Stimulated activated CD8-positive, alpha-beta memory T cell treated with anti-CD3 and anti-CD28 coated beads, Interleukin-7, amount 100 ng/mL, for 1 hour (primary cell): Measurements from ENCODE around the gene EYS.

Experiments used
- DNase-seq, 2 donors: peaks; one replicate each; pipeline ENCODE4 v3.0.0-alpha.2; 2020; ENCODE audit warnings: low read depth in 2 of 2

Gene EYS

DNA sequence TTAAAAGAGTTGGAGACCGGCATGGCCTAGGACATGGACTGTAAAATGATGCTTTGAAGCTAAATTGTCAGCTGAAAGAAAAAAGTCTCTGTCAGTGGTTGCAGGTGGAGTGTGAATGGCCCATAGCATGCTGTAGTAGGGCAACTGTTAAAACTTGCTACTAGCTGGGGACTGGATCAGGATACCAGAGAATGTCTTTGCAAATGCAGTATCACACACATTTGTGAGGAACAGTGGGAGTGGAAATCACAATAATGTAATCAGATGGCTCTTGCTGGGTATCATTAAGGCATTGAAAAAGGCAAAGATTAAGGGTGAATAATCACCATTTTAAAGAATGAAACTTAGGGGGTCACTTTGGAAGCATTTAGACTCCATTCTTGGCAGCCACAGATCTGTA lies 737.9 kb downstream of the EYS start:
- no peak for DNase-seq

DNA sequence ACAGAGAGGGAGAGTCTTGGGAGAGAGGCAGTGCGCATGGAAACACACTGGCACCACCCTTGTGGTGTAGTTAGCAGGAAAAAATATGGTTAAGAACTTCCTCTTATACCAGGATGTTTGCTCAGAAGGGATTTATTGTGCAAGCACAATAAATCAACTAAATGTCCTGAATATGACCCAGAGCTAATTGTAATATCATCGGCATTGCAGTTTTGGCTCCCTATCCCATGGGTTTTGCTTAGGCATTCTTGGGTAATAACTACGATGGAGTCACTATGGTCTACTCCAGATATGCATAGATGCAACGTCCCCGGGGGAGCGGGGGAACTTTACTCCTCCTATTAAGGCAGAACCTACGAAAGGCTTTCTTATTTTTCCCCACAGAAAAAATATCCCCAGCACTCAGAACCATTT lies 751.6 kb downstream of the EYS start:
- no peak for DNase-seq

DNA sequence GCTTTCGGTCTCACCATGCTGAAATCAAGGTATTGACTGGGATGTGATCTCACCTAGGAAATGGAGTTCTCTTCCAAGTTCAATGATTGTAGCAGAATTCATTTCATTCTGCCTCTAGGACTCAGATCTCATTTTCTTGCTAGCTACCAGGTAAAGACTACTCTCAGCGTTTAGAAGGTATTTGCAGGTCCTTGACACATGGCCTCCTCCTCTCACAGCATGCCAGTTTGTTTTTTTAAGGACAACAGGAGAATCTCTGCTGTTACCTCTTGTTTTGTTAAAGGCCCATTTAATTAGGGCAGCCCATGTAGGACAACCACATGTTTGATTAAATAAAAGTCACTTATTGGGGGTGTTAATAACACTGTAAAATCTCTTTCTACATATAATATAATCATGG lies 757.8 kb downstream of the EYS start:
- no peak for DNase-seq

DNA sequence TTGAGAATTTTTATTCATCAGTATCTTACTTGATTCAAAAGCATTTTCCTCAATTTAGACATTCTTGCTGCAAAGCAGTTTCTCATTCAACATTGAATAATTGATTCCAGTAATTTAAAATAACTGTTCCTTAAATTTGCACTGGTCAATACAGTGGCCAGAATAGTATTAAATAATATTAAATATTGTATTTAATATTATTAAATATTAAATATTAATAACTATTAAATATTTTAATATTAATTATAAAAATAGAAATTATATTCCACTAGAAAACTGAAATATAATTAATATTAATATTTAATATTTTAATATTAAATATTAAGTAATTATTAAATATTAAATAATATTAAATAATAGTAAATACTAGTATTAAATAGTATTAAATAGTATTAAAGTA lies 758.8 kb downstream of the EYS start:
- no peak for DNase-seq

DNA sequence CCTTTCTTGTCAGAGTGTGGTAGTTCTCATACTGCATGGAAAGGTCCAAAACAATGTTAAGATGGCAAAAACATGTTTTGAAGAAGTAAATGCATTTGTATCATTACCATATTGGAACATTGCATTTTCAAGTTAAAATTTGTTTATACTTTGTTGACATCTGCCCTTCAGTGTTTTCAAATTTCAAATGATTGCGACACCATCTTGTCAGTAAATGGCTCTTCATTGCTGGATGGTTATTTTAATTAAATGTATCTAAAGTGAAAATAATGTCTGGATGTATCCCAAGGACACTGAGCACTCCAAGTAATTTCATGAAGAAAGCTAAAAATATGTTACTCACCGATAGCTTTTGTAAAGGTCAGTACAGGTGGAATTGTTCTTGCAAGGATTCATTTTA lies 761.6 kb downstream of the EYS start:
- DNase-seq, result no peak

DNA sequence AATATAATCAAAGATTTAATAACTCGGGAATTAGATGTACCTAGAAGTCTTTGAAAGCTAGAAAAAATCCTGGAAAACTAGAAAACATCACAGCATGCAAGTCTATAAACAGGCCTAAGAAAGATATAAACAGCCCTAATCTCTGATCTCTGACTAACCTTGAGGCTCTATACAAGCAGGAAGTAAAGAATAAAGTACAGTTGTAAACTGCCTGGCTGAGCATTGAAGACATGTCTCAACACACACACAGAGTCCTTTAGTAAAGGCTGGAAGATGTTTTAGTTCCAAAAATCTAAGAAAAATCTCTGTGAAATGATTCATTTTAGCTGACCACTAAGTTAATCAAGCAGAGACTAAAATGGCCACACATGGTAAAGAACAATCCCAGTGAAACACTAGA lies 774.5 kb downstream of the EYS start:
- DNase-seq, result no peak

DNA sequence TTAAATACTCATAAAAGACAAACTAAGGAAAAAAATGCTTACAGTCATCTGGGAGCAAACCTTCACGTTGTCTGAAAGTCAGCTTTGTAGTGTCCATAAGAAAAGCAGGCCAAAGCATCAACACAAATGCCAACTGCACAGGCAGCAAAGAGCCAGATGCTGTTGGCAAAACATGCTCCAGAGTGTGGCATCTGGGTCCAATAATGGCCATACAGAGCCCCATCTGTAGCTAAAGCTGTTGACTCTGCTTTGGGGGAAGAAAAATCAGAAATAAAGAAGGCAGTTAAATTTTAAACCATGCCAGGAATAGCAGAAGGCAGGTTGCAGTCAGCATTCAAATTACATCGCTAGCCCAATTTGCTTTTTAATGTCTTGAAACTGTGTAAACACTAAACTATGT lies 776.3 kb downstream of the EYS start:
- no peak for DNase-seq

DNA sequence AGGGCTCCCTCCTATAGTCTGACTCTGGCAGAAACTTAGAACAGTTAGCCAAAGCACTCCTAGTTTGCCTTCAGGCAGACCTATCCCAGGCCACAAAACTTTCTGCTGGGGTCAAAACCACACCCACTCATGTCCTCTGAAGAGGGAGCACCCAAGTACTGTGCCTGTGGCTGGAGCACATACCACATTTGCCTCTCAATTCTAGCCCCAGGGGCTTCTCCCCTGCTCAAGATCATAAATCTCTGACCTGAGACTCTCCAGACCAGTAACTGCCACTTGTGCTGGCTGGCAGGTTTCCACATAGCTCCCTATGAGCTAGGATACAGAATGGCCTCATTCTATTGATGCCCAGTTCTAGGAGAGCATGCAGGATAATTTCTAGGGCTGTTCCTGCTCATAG lies 781.0 kb downstream of the EYS start:
- DNase-seq, result no peak

DNA sequence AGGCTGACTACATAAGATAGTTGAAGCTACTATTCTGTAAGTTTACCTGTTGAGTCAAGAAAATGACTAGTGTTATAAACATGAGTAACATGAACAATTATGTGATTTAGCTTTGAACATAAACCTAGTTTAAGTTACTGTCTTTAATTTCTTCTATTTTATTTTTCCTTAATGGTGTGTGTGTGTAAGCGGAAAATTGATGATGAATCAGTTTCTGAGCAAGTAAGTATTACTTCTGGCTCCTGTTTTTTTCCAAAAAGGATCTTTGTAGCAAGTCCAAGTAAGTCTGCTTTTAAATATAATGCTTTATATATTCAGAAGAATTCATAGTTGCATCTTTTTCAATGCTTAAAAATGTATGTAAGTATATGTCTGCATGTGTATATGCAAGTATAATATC lies 786.8 kb downstream of the EYS start:
- no peak for DNase-seq

DNA sequence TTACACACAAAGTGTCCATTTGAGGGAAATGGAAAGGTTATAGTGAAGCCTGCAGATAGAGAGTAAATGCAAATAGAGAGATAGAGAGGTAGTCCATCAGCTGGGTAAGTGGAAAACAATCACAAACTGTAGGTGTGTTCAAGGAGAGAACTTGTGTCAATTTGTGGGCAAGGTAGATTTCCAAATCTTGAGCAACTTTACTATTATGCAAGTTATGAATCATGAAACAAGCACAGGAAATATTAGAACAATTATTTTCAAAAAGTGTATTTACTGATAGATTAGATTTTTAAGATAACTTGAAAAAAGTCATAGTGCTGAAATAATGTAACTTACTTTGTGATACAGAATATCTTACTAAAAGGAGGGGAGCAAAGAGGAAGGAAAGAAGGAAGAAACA lies 792.9 kb downstream of the EYS start:
- DNase-seq, result no peak

DNA sequence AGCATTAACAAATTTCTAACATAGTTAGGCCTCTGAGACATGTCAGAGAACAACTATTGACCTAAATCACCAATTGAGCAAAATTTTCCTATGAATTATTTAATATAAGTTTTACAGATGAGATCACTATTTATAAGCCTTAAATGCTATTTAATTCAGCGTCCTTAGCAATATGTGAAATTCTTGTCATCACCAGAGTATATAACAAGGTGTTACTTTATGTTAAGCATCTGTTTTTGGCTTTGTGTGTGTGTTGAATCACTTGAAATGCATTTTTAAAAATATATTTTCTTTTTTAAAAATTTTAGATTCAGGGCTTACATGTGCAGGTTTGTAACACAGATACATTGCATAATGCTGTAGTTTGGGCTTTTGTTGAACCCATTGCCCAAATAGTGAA lies 794.1 kb downstream of the EYS start:
- no peak for DNase-seq

DNA sequence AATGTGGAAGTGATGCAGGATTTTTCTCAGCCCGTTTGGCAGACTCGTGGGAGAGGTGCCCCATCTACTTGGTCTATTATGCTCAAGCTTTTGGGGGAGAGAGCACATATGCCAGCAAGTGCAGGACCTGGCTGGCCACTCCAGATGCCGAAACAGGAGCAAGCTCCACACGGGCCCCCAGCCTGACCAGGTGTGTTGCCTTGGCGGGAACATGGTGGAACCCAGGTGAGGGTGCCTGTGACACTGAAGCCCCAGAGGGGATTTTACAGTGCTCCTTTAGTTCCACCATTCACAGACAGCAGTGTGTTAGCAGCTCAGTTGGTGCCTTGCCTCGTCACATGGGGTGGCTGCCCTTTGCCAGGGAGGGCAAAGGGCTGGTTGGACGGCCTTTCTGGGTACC lies 798.9 kb downstream of the EYS start:
- DNase-seq, result no peak

DNA sequence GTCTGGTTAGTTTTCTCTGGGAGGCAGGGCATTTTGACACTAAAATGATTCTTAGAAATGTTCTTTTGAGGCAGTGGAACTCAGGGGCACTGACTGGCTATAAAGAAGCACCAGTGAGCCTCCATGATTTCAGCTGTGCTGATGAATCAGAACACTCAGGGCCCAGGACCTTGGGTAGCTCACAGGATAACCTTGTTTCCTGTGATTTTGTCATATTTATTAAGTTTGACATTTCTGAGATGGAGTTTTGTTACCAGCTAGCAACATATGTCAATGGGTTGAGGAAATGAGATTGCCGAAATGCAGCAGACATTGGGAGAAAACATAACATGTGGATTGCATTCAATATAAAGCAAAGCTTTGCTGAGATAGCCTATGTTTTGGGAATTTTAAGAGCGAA lies 802.4 kb downstream of the EYS start:
- DNase-seq, result no peak

DNA sequence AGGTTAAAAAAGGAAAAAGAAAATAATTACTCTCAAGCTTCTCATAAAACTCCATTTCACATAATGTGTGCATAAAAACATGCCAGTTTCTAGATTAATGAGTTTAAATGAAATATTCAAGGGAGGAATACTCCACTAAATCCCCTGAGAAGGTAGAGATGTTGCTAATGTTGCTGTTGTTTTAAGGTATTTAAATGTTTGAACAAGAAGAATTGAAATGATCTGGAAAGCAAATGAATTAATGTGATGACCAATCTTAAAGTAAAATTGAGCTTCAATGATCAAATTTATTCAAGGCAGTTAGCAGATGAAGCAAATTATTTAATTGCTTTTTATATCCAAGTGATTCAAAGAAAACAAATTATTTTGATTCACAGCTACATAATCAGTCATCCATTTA lies 804.4 kb downstream of the EYS start:
- DNase-seq, result no peak

DNA sequence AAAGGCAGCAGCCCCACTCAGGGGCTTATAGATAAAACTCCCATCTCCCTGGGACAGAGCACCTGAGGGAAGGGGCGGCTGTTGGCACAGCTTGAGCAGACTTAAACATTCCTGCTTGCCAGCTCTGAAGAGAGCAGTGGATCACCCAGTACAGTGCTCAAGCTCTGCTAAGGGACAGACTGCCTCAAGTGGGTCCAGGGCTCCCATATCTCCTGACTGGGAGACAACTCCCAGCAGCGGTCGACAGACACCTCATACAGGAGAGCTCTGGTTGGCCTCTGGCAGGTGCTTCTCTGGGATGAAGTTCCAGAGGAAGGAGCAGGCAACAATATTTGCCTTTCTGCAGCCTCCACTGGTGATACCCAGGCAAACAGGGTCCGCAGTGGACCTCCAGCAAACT lies 810.1 kb downstream of the EYS start:
- DNase-seq, result no peak

DNA sequence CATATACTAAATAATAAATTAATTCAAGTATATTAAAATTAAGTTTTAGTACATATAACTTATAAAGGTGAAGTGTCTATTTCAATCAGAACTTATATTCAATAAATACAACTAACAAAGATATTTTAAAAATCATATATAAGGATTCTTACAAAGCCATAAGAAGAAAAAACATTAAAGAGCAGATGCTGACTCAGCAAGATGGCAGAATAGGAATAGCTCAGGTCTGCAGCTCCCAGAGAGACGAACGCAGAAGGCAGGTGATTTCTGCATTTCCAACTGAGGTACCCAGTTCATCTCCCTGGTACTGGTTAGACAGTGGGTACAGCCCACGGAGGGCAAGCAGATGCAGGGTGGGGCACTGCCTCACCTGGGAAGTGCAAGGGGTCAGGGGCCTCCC lies 811.1 kb downstream of the EYS start:
- no peak for DNase-seq

DNA sequence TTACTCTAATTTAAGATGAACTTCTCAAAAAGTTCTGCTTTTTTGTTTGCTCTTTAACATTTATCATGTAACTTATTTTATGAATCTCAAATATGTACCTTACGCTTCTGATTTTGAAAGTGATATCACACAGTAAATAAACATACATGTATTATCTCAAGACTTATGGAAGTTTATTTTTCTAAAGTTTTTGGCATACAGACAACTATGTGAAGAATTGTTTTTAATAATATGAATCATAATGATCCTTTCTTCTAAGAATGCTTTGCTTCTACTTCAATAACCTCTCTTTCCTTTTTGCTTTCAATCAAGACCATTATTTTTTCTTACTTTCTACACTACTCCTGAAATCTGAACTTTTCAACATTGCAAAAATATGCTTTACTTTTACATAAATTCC lies 816.4 kb downstream of the EYS start:
- DNase-seq, result no peak

DNA sequence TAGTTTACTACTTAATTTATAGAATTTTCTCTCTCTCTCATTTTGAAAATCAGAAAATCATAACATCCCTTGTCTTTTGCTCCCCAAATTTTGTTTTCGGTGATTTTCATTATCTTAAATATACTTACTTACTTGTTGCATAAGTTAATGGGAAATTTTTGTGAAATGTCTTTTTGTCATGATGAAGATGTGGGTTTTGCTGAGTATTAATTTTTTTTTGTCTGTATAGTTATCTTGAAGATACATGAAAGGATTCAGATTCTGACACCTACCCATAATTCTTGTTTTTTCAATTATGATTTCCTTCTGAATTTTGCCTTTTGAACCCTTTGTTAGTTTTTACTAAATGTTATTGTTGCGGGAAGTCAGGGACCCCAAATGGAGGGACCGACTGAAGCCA lies 817.9 kb downstream of the EYS start:
- no peak for DNase-seq

DNA sequence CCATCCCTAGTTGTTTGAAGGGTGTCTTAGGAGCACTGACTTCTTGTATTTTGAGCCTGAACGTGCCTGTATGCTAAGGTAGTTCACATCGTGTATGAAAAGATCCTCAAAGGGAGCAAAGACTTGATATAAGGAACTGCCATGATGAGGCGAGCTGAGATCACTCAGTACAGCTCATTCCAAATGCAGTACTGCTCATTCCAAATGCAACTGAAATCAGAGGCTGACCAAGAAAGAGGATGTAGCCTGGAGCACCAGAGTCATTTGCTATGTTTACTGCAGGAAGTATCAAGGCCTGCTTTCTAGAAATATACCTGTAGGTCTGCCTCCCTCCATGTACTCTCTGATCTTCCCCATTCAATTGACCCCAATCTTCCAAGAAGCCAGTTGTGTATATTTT lies 832.2 kb downstream of the EYS start:
- no peak for DNase-seq

DNA sequence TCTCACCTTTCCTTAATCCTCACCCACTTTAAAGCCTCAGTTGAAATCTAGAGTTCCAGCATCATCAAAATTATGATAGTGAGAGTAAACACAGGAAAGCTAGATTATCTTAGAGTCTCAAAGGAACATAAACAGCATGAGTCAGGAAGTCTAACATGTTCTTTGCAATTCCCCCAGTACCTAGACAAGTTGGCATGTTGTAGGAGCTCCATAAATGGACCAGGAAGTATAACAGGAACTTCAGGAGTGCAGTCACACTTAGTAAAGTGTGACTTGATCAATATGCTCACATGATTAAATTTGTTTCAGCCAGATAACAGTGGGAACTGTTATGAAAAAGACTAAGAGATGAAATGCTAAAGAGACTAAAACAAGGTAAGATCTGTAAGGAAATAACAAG lies 834.4 kb downstream of the EYS start:
- no peak for DNase-seq

DNA sequence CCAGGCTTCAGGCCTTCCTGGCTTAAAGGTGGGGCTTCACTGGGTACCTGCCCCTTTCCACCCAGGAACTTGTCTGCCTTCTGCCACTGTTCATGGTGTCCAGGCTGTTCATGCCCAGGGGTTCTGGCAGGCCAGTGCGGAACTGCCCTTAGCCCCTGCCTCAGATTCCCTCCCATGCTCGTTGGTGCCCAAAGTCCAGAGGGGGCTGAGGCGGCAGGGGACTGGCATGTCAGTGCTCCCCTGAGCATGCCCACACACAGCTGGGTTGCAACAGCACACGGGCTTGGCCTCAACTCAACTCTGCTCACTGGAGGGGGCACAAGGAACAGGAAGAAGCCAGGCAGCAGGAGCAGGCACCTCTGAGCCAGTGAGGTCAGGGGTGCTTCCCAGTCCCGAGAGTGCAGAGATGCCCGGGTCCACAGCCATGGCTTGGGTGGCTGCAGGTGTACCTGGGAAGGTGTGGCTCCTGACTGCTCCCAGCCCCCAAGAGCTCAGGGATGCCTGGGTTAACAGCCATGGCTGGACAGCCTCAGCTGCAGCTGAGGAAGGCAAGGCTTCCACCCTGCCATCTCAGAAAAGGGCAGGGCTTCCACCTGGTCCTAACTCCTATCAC lies 845.9 kb downstream of the EYS start:
- DNase-seq, result no peak

DNA sequence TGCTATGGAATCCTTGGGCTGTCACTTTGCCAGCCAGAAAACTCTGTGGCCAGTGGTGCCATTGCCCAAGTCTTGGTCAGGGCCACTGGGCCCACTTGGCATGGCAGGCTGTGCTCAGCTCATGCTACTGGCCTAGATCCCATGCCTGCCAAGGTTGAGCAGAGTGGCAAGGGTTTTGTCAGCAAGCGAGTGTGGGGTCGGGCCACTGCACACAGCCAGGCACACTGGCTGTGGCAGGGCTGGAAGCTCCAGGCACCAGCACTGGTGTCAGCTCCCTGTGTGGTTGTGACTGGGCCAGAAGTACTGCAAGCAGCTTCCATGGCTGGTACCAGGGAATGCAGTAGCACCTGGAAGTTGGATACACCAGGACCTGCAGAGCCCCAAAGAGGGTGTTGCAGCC lies 846.8 kb downstream of the EYS start:
- DNase-seq, result no peak

DNA sequence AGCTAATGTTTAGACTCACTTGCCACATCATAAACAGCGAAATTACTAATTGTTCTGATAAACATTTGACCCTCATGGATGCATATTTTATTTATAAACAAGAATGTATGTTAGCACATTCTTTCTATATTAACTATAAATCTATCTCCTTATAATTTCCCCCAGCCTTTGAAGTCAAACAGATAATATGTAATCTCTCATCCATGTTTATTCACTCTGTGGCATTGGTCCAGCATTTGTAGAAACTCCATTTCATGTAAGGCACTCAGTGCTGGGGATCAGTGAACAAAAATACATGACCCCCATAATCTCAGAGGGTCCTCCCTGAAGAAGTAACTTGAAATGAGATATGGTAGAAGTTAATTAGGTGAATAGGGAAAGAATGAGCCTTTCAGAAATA lies 856.9 kb downstream of the EYS start:
- DNase-seq, result no peak

DNA sequence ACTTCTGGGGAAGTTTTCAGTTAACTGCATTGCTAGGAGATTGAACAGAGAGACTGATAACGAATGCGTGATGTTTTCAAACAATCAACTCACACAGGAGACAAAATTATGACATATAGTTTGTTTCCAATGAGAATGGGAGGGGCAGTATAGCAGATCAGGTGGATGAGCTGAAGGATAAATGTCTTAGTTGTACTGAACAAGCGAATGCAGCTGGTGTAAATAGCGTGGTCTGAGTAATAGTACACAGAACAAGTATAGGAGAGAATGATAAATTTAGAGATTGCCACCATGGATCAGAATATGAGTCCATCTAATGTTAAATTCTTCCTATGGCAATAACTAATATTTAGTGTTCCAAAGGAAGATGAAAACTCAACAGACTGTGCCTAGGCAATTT lies 858.6 kb downstream of the EYS start:
- no peak for DNase-seq

DNA sequence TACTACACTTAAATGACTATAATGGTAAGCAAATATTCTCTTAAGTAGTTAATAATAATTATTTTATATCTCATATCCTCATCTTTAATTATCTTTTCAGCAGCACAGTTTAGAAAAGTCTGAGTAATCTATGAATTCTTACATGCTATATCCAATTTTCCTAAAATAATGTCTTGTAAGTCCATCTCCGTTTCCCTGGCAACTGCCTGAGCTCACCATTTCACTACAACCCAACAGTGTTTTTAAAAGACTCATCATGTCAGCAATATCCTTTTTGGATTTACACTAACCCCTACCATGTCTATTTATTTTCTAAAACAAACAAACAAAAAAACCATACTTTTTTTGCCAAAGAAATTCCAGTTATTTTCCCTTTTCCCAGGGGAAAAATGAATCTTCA lies 859.6 kb downstream of the EYS start:
- no peak for DNase-seq
